ENCODE data around the gene ABCC6. TPM values are rescaled to one million over a fixed set of nuclear protein-coding genes. Genes with fewer than 3 reads are reported as not detected.

ABCC6 gene
- total and polyA plus RNA-seq, 2 of the 4 experiments (the other 2 are of a cell fraction), result 0.36 to 1.3 TPM

- H2BK15ac ChIP-seq (ENCODE audit: low read depth, low read length), result no peak overlapping the region
- no peak overlapping the region for H2AK9ac ChIP-seq (replicated peaks; ENCODE audit: low read depth, low read length, poor library complexity)
- H3K27ac ChIP-seq (ENCODE audit: insufficient read depth, low read length), result no peak overlapping the region
- intact Hi-C loops (cut with micrococcal nuclease) (no loop called here), dilution Hi-C loops (cut with HindIII; ENCODE audit: low sequenced_read_pairs, unreplicated experiment) (no loop called here), in situ Hi-C loops (cut with MboI; ENCODE audit: low sequenced_read_pairs) (no loop called here)
- peaks cover 5 to 27% of the 10 kb centered on the region in 2 experiments; a peak in 2 of 4 replicates for H3K79me1 ChIP-seq (ENCODE audit: low read depth in 1 of 2, low read length in 2 of 2)
- peaks cover 13% of the 10 kb centered on the region; the same call in 1 of the 2 replicates for H3K9me1 ChIP-seq (ENCODE audit: insufficient read depth, low read length)
- no peak overlapping the region for H3K9ac ChIP-seq (ENCODE audit: low read depth, low read length)
- H3K27me3 ChIP-seq (ENCODE audit: control insufficient read depth, insufficient read depth, low read length), result no peaks in the 10 kb centered on the region
- POLR2A ChIA-PET (ENCODE audit: unreplicated experiment), result no interaction called here
- no peak overlapping the region for H2BK120ac ChIP-seq (ENCODE audit: low read depth, low read length)
- H2BK20ac ChIP-seq (ENCODE audit: low read depth, low read length), result no peak overlapping the region
- peaks cover 17% of the 10 kb centered on the region for H3K36me3 ChIP-seq (ENCODE audit: control insufficient read depth, insufficient read depth, low read length)
- H2AFZ ChIP-seq (replicated peaks; ENCODE audit: low read length, poor library complexity), result no peak overlapping the region
- no peak overlapping the region for H3K4ac ChIP-seq (ENCODE audit: low read depth, low read length)
- TF ChIP-seq CTCF (conservative IDR thresholded peaks at IDR 0.05; ENCODE audit: low read depth, low read length), result no peak
- no peak for TF ChIP-seq MAFK (IDR thresholded peaks at IDR 0.05; ENCODE audit: low read depth, low read length)
- no peak for TF ChIP-seq NFE2L2 (IDR thresholded peaks at IDR 0.05; ENCODE audit: low read depth, low read length)
- no peak for TF ChIP-seq MXI1 (IDR thresholded peaks at IDR 0.05; ENCODE audit: borderline replicate concordance, low read depth, low read length)
- no peak for TF ChIP-seq RFX5 (IDR thresholded peaks at IDR 0.05; ENCODE audit: low read depth, low read length)
- TF ChIP-seq BHLHE40 (IDR thresholded peaks at IDR 0.05; ENCODE audit: low read depth, low read length), result no peak
- TF ChIP-seq SMC3 (IDR thresholded peaks at IDR 0.05; ENCODE audit: low read depth, low read length), result no peak
- TF ChIP-seq, protein P1, sequence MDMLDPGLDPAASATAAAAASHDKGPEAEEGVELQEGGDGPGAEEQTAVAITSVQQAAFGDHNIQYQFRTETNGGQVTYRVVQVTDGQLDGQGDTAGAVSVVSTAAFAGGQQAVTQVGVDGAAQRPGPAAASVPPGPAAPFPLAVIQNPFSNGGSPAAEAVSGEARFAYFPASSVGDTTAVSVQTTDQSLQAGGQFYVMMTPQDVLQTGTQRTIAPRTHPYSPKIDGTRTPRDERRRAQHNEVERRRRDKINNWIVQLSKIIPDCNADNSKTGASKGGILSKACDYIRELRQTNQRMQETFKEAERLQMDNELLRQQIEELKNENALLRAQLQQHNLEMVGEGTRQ (IDR thresholded peaks at IDR 0.05; ENCODE audit: low read depth, low read length), result peak; percentile 51
- no peak for TF ChIP-seq FOS (IDR thresholded peaks at IDR 0.05; ENCODE audit: low read depth, low read length)
- no peak overlapping the region for H4K91ac ChIP-seq (ENCODE audit: insufficient read depth, low read depth, low read length)
- peaks cover 11% of the 10 kb centered on the region for H3K4me1 ChIP-seq (ENCODE audit: control insufficient read depth, insufficient read depth, low read length)
- no TSS peak for BruUV-seq (replicated peaks)
- no peak overlapping the region for H3K4me3 ChIP-seq (ENCODE audit: insufficient read depth, low read depth, low read length)
- no peak overlapping the region for H3K56ac ChIP-seq (ENCODE audit: extremely low read depth, insufficient read depth, low read length)
- no peak overlapping the region for H3K14ac ChIP-seq (replicated peaks; ENCODE audit: low read depth, low read length)
- H3K23ac ChIP-seq (ENCODE audit: low read depth, low read length), result no peak overlapping the region
- no peak overlapping the region for H4K5ac ChIP-seq (ENCODE audit: low read depth, low read length)
- H4K8ac ChIP-seq (ENCODE audit: low read depth in 2 of 2, low read length in 2 of 2), result no peak overlapping the region
- H2AK5ac ChIP-seq (ENCODE audit: low read depth, low read length), result no peak overlapping the region
- 34% methylated on average over 2 of the region's 8 CpGs; no CpG with 5 or more reads in 1 of the 2 experiments for WGBS, 2 experiments (ENCODE audit: extremely low coverage in 2 of 2, insufficient read length in 1 of 2)
- ATAC-seq (ENCODE audit: low read depth) (no peak), DNase-seq (peak; percentile 65)
- CTCF ChIA-PET, result interaction anchor here (0.7 kb wide), 1 partner anchor 11 kb away, joined by 3 read pairs; no protein-coding TSS in a partner anchor
- H3K4me2 ChIP-seq (ENCODE audit: low read depth, low read length), result no peak overlapping the region
- no peak overlapping the region for H2BK5ac ChIP-seq (ENCODE audit: low read depth, low read length, poor library complexity, severe bottlenecking)
- no peak overlapping the region for H3K18ac ChIP-seq (ENCODE audit: low read depth, low read length)
- no peaks in the 10 kb centered on the region for H3K9me3 ChIP-seq (ENCODE audit: control insufficient read depth, insufficient read depth, low read length)
- H4K20me1 ChIP-seq (ENCODE audit: insufficient read depth, low read length), result peaks cover 44% of the 10 kb centered on the region
Observed at GRCh38 chr16:16151315-16151714, 72.0 kb downstream of the ABCC6 start.

Measured in IMR-90 (cell line).